PC-9 (cell line): ENCODE measurements around the gene RFX2.

Experiments
- CTCF ChIP-seq: fragments of 200-600 bp; sonication (generic); conservative IDR thresholded peaks from 2 replicates; pipeline ENCODE4 v1.6.1; 2017; ENCODE audit warnings: mixed run types, antibody characterized with exemption, mild to moderate bottlenecking, moderate library complexity
- EZH2 ChIP-seq: fragments of 200-600 bp; sonication (generic); IDR thresholded peaks from 2 replicates; pipeline ENCODE4 v1.8.0; 2017; ENCODE audit warnings: antibody characterized with exemption, low read depth

GRCh38 chr19:5993648-5994358 is 116.5 kb downstream of the RFX2 start:
- TF ChIP-seq CTCF (no peak), EZH2 (no peak)
